ENCODE measurements around the gene C3AR1. TPM values are rescaled to one million over a fixed set of nuclear protein-coding genes. Genes with fewer than 3 reads are reported as not detected.

The C3AR1 gene
- total RNA-seq, 1 experiment from 2014 or later = not detected

DNA sequence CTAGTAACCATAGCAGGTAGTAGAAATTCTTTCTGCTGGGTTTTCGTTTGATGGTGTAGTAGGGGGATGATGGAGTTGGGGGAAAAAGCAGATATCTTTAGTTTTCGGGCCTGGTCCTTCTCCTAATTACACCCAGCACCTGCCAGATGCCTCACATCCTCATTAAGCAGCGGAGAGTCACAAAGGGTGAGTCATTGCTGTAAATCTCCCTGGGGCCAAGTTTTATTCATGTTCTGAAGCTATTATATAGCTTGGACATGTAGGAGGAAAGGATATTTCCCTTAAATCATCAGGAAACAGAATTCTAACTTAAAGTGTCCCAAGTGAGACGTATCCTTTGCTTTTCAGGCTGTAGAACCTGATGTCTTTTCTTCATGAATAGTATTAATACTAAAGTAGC, 11.0 kb upstream of the C3AR1 start:
- H3K4me3 ChIP-seq (ENCODE audit: low read depth in 2 of 2, low read length in 2 of 2) = no peak overlapping the region
- H3K27ac ChIP-seq (ENCODE audit: low read length) = no peak overlapping the region
- H3K27me3 ChIP-seq (ENCODE audit: control insufficient read depth, insufficient read depth, low read length) = no peaks in the 10 kb centered on the region
- no peak for ATAC-seq
- CTCF ChIA-PET = no interaction called here
- H3K9me3 ChIP-seq (ENCODE audit: control insufficient read depth, insufficient read depth, low read depth, low read length) = no peaks in the 10 kb centered on the region
- in situ Hi-C loops (cut with HindIII; ENCODE audit: low pct_unique_long_range_greater_than_20kb, low sequenced_read_pairs) = no loop called here
- POLR2A ChIA-PET = interaction anchor here (0.5 kb wide), 1 partner anchor 33 kb away, joined by 12 read pairs; no protein-coding TSS in a partner anchor
- H3K4me1 ChIP-seq (ENCODE audit: control insufficient read depth, insufficient read depth, low read length) = no peaks in the 10 kb centered on the region
- TF ChIP-seq TCF7L2 (IDR thresholded peaks at IDR 0.05; ENCODE audit: low read depth, low read length) (no peak), SIN3A (IDR thresholded peaks at IDR 0.05; ENCODE audit: borderline replicate concordance, insufficient read depth, low read depth, low read length) (no peak), POLR2AphosphoS5 (IDR thresholded peaks at IDR 0.05; ENCODE audit: low read depth, low read length) (no peak)
- TF ChIP-seq, protein P1, sequence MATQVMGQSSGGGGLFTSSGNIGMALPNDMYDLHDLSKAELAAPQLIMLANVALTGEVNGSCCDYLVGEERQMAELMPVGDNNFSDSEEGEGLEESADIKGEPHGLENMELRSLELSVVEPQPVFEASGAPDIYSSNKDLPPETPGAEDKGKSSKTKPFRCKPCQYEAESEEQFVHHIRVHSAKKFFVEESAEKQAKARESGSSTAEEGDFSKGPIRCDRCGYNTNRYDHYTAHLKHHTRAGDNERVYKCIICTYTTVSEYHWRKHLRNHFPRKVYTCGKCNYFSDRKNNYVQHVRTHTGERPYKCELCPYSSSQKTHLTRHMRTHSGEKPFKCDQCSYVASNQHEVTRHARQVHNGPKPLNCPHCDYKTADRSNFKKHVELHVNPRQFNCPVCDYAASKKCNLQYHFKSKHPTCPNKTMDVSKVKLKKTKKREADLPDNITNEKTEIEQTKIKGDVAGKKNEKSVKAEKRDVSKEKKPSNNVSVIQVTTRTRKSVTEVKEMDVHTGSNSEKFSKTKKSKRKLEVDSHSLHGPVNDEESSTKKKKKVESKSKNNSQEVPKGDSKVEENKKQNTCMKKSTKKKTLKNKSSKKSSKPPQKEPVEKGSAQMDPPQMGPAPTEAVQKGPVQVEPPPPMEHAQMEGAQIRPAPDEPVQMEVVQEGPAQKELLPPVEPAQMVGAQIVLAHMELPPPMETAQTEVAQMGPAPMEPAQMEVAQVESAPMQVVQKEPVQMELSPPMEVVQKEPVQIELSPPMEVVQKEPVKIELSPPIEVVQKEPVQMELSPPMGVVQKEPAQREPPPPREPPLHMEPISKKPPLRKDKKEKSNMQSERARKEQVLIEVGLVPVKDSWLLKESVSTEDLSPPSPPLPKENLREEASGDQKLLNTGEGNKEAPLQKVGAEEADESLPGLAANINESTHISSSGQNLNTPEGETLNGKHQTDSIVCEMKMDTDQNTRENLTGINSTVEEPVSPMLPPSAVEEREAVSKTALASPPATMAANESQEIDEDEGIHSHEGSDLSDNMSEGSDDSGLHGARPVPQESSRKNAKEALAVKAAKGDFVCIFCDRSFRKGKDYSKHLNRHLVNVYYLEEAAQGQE (IDR thresholded peaks at IDR 0.05; ENCODE audit: insufficient read depth in 1 of 2, low read depth in 2 of 2, low read length in 1 of 2) = no peak
- TF ChIP-seq, protein P2, sequence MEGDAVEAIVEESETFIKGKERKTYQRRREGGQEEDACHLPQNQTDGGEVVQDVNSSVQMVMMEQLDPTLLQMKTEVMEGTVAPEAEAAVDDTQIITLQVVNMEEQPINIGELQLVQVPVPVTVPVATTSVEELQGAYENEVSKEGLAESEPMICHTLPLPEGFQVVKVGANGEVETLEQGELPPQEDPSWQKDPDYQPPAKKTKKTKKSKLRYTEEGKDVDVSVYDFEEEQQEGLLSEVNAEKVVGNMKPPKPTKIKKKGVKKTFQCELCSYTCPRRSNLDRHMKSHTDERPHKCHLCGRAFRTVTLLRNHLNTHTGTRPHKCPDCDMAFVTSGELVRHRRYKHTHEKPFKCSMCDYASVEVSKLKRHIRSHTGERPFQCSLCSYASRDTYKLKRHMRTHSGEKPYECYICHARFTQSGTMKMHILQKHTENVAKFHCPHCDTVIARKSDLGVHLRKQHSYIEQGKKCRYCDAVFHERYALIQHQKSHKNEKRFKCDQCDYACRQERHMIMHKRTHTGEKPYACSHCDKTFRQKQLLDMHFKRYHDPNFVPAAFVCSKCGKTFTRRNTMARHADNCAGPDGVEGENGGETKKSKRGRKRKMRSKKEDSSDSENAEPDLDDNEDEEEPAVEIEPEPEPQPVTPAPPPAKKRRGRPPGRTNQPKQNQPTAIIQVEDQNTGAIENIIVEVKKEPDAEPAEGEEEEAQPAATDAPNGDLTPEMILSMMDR (IDR thresholded peaks at IDR 0.05) = no peak
- no TSS peak for BruUV-seq (replicated peaks)
- H3K36me3 ChIP-seq (ENCODE audit: control insufficient read depth, insufficient read depth, low read length) = no peaks in the 10 kb centered on the region; the same call in 1 of the 2 replicates
- DNase-seq (ENCODE audit: low read depth, low spot score) = no peak
- intact Hi-C loops (cut with micrococcal nuclease; ENCODE audit: unreplicated experiment) = no loop called here

DNA sequence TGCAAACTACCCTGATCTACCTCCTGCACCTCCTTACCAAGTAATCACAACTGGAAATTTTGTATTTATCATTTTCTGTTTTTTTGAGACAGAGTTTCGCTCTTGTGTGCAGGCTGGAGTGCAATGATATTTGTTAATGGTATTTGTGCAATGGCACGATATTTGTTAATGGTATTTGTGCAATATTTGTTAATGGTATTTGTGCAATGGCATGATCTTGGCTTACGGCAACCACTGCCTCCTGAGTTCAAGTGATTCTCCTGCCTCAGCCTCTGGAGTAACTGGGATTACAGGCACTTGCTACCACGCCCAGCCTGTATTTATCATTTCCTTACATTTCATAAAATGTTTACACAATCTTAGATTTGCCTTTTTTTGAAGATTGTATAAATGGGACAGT, 10.2 kb upstream of the C3AR1 start:
- CTCF ChIA-PET = no interaction called here
- Histone ChIP-seq H3K9me3 (ENCODE audit: control insufficient read depth, insufficient read depth, low read depth, low read length) (no peaks in the 10 kb centered on the region), H3K27me3 (ENCODE audit: control insufficient read depth, insufficient read depth, low read length) (no peaks in the 10 kb centered on the region), H3K27ac (ENCODE audit: low read length) (no peak overlapping the region), H3K36me3 (ENCODE audit: control insufficient read depth, insufficient read depth, low read length) (no peaks in the 10 kb centered on the region; the same call in 1 of the 2 replicates), H3K4me3 (ENCODE audit: low read depth in 2 of 2, low read length in 2 of 2) (no peak overlapping the region), H3K4me1 (ENCODE audit: control insufficient read depth, insufficient read depth, low read length) (no peaks in the 10 kb centered on the region)
- POLR2A ChIA-PET = no interaction called here
- ATAC-seq (no peak), DNase-seq (ENCODE audit: low read depth, low spot score) (no peak)
- TF ChIP-seq, protein P2 (IDR thresholded peaks at IDR 0.05) = no peak
- TF ChIP-seq TCF7L2 (IDR thresholded peaks at IDR 0.05; ENCODE audit: low read depth, low read length) = no peak
- TF ChIP-seq SIN3A (IDR thresholded peaks at IDR 0.05; ENCODE audit: borderline replicate concordance, insufficient read depth, low read depth, low read length) = no peak
- TF ChIP-seq, protein P1 (IDR thresholded peaks at IDR 0.05; ENCODE audit: insufficient read depth in 1 of 2, low read depth in 2 of 2, low read length in 1 of 2) = no peak
- TF ChIP-seq POLR2AphosphoS5 (IDR thresholded peaks at IDR 0.05; ENCODE audit: low read depth, low read length) = no peak
- in situ Hi-C loops (cut with HindIII; ENCODE audit: low pct_unique_long_range_greater_than_20kb, low sequenced_read_pairs) = no loop called here
- intact Hi-C loops (cut with micrococcal nuclease; ENCODE audit: unreplicated experiment) = no loop called here
- no TSS peak for BruUV-seq (replicated peaks)
